ENCODE data around the gene AKAP10.
"Not testable (repeated sequence)": the region's sequence is repeated elsewhere in the genome, so short reads cannot be mapped to it uniquely, and the experiment has no call there.

The AKAP10 gene

GRCh38 chr17:19865021-19865420, 112.6 kb downstream of the AKAP10 start:
- DNase-seq, result no peak

GRCh38 chr17:19860647-19861177, 116.9 kb downstream of the AKAP10 start:
- not testable (repeated sequence) for DNase-seq

DNA sequence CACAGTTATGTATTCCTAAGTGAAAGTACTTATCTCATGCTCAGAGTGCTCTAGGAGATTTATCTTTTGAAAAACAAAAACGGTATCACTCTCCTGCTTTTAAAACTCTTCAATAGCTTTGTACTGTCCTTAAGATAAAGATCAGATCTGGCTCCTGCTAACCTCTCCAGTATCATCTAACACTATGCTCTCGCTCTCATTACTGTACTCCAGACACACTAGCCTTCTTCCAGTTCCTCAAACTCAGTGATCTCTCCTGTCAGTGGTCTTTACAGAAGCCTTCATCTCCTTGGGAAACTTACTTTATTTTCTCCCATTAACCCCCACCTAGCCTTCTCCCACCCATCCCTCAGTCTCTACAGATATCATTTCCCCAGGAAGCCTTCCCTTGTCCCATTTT, 120.0 kb downstream of the AKAP10 start:
- no peak for DNase-seq

Data from suppressor macrophage (primary cell).